NOMO-1 treated with DMSO at 0.1 percent for 48 hours (cell line): ENCODE results near the gene PDXDC1.
"Not testable (repeated sequence)": the region's sequence is repeated elsewhere in the genome, so short reads cannot be mapped to it uniquely, and the experiment has no call there.

Source experiments
- DNase-seq: peaks from one replicate; lab custom pipeline; 2025; ENCODE audit not compliant: unreplicated experiment; lab: John Stamatoyannopoulos, UW

PDXDC1 gene

GRCh38 chr16:15034266-15035162 lies 59.7 kb downstream of the PDXDC1 start:
- no peak for DNase-seq

DNA sequence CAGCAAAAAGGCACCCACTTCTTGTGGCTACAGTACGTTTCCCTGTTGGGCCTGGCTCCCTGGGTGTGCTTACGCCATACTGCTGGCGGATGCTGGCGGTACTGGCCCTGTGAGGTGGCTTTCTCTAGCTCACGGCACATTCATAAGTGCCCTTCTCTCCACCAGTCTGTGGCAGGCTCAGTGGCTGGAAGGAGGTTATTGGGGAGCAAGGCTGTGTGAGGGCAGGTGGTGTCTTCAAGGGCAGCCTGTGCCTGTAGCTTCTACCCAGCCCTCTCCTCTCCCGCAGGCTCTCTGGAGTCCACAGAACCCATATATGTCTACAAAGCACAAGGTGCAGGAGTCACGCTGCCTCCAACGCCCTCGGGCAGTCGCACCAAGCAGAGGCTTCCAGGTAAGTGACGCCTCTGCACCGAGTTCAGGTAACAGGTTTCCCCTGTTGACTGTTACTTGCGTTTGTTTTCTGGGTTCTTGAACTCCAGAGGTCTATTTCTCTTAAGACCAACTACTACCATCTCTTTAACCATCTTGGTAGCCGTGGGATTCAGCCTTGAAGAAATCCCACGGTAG lies 60.4 kb downstream of the PDXDC1 start:
- no peak for DNase-seq

GRCh38 chr16:15037003-15037402 lies 62.2 kb downstream of the PDXDC1 start:
- DNase-seq = no peak

GRCh38 chr16:15037745-15038144 lies 62.9 kb downstream of the PDXDC1 start:
- no peak for DNase-seq

GRCh38 chr16:15038689-15039088 lies 63.9 kb downstream of the PDXDC1 start:
- no peak for DNase-seq

- DNase-seq = no peak
Observed at GRCh38 chr16:15041271-15042004, 66.6 kb downstream of the PDXDC1 start.

DNA sequence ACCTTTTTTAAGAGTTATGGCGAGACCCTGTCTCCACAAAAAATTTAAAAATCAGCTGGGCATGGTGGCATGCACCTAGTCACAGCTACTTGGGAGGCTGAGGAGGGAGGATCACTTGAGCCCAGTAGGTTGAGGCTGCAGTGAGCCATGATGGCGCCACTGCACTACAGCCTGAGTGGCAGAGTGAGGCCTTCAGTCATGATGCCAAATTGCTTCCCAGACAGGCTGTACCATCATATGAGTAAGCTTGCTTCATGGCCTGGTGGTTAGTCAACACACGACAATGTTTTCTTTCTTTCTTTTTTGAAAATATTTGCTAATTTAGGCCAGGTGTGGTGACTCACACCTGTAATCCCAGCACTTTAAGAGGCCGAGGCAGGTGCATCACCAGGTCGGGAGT lies 68.5 kb downstream of the PDXDC1 start:
- DNase-seq = no peak

- DNase-seq = no peak
Observed at GRCh38 chr16:15044286-15044685, 69.5 kb downstream of the PDXDC1 start.

- not testable (repeated sequence) for DNase-seq
Observed at GRCh38 chr16:15045270-15045669, 70.4 kb downstream of the PDXDC1 start.

GRCh38 chr16:15046692-15047376 lies 72.0 kb downstream of the PDXDC1 start:
- no peak for DNase-seq

GRCh38 chr16:15049581-15050180 lies 74.9 kb downstream of the PDXDC1 start:
- DNase-seq = no peak

- not testable (repeated sequence) for DNase-seq
Observed at GRCh38 chr16:15050440-15050839, 75.6 kb downstream of the PDXDC1 start.

DNA sequence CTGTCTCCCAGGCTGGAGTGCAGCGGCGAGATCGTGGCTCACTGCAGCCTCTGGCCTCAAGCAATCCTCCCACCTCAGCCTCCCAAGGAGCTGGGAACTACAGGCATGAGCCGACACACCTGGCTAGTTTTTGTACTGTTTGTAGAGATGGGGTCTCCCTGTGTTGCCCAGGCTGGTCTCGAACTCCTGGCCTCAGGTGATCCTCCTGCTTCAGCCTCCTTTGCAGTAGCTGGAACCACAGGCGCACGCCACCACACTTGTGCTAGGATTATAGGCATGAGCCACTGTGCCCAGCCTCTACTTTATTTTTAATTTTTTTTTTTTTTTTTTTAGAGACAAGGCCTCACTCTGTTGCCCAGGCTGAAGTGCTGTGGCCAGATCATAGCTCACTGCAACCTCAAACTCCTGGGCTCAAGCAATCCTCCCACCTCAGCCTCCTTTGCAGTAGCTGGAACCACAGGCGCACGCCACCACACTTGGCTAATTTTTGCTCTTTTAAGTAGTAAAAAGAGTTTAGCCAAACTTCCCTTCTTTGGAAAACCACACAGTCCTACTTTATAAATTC lies 76.6 kb downstream of the PDXDC1 start:
- no peak for DNase-seq

GRCh38 chr16:15052747-15053476 lies 78.1 kb downstream of the PDXDC1 start:
- DNase-seq = no peak

DNA sequence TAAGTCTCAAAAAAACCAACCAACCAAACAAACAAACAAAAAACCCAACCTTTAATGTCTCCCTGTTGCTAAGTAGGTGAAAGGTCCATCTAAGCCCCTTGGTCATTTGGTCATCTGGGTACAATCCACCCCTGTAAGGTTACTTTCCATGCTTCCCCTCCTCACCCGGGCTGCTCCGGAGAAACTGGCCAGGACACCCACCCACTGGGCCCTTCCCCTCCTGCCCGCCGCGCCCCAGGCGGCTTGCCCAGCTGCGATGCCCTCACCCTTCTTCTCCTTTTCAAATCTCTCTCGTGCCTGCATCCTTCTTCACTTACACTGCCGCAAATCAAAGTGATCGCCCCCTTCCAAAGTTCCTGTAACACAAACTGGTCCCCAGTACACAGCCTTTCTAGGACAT lies 79.1 kb downstream of the PDXDC1 start:
- DNase-seq = no peak

DNA sequence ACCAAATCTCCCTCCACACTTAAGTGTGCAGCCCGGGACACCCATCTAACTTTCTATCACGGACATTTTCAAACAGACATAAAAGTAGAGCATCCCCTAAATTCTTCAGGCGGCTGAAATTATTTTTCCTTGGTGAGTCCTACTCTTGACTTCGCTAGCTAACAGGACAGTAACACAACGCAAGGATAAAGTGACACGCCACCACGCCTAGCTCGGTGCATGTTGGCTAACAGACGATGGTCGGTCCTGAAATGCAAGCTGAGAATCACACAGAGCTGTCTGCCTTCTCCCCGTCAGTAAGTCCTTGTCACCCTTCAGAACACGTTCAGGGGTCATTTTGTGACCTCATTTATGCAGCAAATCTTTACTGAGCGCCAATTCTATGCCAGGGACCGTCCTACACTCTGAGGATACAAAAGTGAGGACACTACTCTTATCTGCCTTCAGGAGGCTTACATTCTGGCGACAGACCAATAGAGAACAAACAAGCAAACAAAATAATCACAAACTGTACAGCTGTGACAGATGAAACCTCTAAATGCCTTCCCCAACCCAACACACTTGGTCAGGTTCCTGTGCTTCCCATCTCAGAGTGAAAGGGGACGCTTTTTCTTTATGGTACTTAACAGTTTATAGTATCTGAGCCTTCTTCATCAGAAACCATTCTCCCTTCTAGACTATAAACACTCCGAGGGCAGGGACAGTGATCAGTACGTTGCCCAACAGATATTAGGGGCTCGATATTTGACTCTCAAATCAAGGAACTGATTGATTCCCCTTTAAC lies 79.7 kb downstream of the PDXDC1 start:
- no peak for DNase-seq

- DNase-seq = peak; percentile 61
Observed at GRCh38 chr16:15055141-15056053, 80.6 kb downstream of the PDXDC1 start.
